ENCODE results near the gene CCP110. TPM values are rescaled to one million over a fixed set of nuclear protein-coding genes. Genes with fewer than 3 reads are reported as not detected.

Gene CCP110
- total and polyA plus RNA-seq, 2 of the 13 experiments (the other 11 are each of a cell fraction or from before 2014, with no cell fraction given), result 10.0 to 11.1 TPM

DNA sequence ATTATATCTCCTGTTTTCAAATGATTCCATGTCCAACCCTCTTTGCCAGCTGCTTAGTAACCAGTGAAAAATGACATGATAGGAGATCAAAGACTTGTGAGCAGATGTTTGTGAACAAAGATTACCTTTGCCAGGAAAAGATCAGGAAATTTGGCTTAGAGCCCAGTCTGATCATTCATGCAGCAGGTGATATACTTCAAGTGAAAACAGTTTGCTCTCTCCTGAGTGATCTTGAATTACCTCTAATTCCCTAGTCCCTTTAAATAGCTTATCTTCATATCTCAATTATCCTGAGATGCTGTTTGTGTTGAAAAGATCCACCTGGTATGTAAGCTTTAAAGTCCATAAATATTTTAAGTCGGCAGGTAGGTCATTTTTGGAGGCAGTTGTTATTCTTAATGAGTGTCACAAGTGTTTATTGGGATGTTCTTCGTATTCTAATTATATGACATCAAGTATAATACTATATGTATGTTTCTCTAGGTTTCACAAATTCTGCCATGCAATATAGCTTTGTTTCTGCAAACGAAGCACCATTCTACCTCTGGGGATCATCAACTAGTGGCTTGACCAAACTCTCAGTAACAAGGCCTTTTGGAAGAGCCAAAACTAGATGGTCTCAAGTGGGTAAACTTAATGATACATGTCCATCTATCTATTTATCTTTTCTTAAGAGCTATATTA is 18.5 kb downstream of the CCP110 start (continued):
- peak; percentile 99 for TF ChIP-seq GATAD2A (CRISPR knock-in tag; IDR thresholded peaks at IDR 0.05)
- no peak for TF ChIP-seq FOXK2 (IDR thresholded peaks at IDR 0.05)
- TF ChIP-seq JUN (CRISPR knock-in tag; IDR thresholded peaks at IDR 0.05), result peak; percentile 43; the same call in 1 of the 2 replicates
- TF ChIP-seq, protein P1, sequence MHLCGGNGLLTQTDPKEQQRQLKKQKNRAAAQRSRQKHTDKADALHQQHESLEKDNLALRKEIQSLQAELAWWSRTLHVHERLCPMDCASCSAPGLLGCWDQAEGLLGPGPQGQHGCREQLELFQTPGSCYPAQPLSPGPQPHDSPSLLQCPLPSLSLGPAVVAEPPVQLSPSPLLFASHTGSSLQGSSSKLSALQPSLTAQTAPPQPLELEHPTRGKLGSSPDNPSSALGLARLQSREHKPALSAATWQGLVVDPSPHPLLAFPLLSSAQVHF (CRISPR knock-in tag; IDR thresholded peaks at IDR 0.05), result no peak
- TF ChIP-seq ZNF766 (CRISPR knock-in tag; IDR thresholded peaks at IDR 0.05; ENCODE audit: borderline replicate concordance), result no peak; the same call in 1 of the 2 replicates
- no peak for TF ChIP-seq PLRG1 (conservative IDR thresholded peaks at IDR 0.05)
- TF ChIP-seq ZNF12 (CRISPR knock-in tag; IDR thresholded peaks at IDR 0.05), result peak; percentile 74
- no peak for TF ChIP-seq ZNF432 (CRISPR knock-in tag; IDR thresholded peaks at IDR 0.05; ENCODE audit: borderline replicate concordance)
- no peak for TF ChIP-seq SMAD9 (CRISPR knock-in tag; IDR thresholded peaks at IDR 0.05)
- TF ChIP-seq, protein P2, sequence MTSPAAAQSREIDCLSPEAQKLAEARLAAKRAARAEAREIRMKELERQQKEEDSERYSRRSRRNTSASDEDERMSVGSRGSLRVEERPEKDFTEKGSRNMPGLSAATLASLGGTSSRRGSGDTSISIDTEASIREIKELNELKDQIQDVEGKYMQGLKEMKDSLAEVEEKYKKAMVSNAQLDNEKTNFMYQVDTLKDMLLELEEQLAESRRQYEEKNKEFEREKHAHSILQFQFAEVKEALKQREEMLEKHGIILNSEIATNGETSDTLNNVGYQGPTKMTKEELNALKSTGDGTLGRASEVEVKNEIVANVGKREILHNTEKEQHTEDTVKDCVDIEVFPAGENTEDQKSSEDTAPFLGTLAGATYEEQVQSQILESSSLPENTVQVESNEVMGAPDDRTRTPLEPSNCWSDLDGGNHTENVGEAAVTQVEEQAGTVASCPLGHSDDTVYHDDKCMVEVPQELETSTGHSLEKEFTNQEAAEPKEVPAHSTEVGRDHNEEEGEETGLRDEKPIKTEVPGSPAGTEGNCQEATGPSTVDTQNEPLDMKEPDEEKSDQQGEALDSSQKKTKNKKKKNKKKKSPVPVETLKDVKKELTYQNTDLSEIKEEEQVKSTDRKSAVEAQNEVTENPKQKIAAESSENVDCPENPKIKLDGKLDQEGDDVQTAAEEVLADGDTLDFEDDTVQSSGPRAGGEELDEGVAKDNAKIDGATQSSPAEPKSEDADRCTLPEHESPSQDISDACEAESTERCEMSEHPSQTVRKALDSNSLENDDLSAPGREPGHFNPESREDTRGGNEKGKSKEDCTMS (CRISPR knock-in tag; conservative IDR thresholded peaks at IDR 0.05), result no peak
- TF ChIP-seq PHF20 (CRISPR knock-in tag; IDR thresholded peaks at IDR 0.05), result no peak
- no peak for TF ChIP-seq ZNF256 (CRISPR knock-in tag; conservative IDR thresholded peaks at IDR 0.05)
- no peak for TF ChIP-seq CHCHD3 (CRISPR knock-in tag; IDR thresholded peaks at IDR 0.05)
- no peak for TF ChIP-seq ZNF777 (CRISPR knock-in tag; IDR thresholded peaks at IDR 0.05)
- TF ChIP-seq, protein P3, sequence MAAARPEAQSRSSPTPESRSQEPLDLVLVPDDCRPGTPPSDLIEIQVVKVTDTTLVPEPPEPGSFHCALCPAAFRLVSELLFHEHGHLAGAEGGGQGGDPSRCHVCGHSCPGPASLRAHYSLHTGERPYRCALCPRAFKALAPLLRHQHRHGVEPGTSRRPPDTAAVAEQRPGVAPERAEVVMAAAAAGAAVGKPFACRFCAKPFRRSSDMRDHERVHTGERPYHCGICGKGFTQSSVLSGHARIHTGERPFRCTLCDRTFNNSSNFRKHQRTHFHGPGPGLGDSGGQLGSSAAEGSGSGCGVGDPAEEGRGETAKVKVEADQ (CRISPR knock-in tag; IDR thresholded peaks at IDR 0.05; ENCODE audit: borderline replicate concordance), result no peak
- peak; percentile 62 for TF ChIP-seq ZNF644 (CRISPR knock-in tag; IDR thresholded peaks at IDR 0.05; ENCODE audit: low read depth)
- TF ChIP-seq, protein P4, sequence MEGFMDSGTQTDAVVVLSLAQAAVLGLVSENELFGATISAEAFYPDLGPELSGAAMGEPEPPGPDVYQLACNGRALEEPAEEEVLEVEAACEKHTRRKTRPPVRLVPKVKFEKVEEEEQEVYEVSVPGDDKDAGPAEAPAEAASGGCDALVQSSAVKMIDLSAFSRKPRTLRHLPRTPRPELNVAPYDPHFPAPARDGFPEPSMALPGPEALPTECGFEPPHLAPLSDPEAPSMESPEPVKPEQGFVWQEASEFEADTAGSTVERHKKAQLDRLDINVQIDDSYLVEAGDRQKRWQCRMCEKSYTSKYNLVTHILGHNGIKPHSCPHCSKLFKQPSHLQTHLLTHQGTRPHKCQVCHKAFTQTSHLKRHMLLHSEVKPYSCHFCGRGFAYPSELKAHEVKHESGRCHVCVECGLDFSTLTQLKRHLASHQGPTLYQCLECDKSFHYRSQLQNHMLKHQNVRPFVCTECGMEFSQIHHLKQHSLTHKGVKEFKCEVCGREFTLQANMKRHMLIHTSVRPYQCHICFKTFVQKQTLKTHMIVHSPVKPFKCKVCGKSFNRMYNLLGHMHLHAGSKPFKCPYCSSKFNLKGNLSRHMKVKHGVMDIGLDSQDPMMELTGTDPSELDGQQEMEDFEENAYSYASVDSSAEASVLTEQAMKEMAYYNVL (CRISPR knock-in tag; IDR thresholded peaks at IDR 0.05; ENCODE audit: borderline replicate concordance), result peak; percentile 65; the same call in 1 of the 2 replicates
- TF ChIP-seq ZSCAN20 (CRISPR knock-in tag; IDR thresholded peaks at IDR 0.05; ENCODE audit: borderline replicate concordance), result no peak
- TF ChIP-seq ZNF7 (CRISPR knock-in tag; IDR thresholded peaks at IDR 0.05), result no peak
- TF ChIP-seq ZNF776 (CRISPR knock-in tag; IDR thresholded peaks at IDR 0.05), result no peak
- TF ChIP-seq ZNF232 (CRISPR knock-in tag; IDR thresholded peaks at IDR 0.05; ENCODE audit: borderline replicate concordance), result no peak
- no peak for TF ChIP-seq SMARCE1 (IDR thresholded peaks at IDR 0.05; ENCODE audit: borderline replicate concordance)
- no peak for TF ChIP-seq ZNF562 (CRISPR knock-in tag; IDR thresholded peaks at IDR 0.05; ENCODE audit: borderline replicate concordance)
- TF ChIP-seq ZNF747 (CRISPR knock-in tag; IDR thresholded peaks at IDR 0.05; ENCODE audit: borderline replicate concordance), result no peak
- no peak for TF ChIP-seq RBAK (CRISPR knock-in tag; IDR thresholded peaks at IDR 0.05)
- 0 out of 2 replicates have a peak, but pooled peaks have one; percentile 40 for TF ChIP-seq ZNF33A (CRISPR knock-in tag; IDR thresholded peaks at IDR 0.05; ENCODE audit: borderline replicate concordance)
